Iris pigment epithelial cell (primary cell): ENCODE results near the gene BIVM.

ENCODE experiments used
- DNase-seq: peaks from one replicate; pipeline ENCODE4 v3.0.0-alpha.2; 2011; ENCODE audit warnings: low read depth

Gene BIVM

DNA sequence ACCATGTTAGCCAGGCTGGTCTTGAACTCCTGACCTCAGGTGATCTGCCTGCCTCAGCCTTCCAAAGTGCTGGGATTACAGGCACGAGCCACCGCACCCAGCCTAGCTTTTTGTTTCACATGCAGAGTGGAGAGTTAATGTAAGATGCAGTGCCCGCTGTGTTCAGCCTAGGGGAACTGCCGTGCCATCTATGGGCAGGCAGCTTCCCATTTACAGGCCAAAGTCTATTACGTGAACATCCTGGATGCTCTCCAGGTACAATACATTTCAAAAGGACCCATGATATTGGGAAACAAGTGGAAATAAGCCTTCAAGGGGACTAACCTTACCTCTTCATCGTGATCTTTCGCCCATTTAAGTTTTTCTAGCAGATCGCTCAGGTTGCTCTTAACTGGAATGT, 10.2 kb upstream of the BIVM start:
- DNase-seq: no peak

DNA sequence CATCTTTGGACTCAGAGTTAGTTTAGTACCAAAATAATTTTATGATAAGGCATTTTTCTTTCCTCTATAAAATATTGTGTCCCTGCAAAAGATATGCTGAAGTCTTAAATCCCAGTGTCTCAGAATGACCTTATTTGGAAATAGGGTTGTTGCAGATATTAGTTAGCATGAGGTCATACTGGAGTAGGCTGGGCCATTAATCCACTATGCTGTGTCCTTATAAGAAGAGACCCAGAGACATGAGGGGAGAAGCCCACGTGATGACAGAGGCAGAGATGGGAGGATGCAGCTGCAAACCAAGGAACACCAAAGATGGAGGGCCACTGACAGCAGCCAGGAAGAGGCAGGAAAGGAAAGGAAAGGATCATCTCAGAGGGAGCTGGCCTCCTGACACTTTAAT, 6.5 kb upstream of the BIVM start:
- DNase-seq: no peak

GRCh38 chr13:102793611-102794355, 5.1 kb upstream of the BIVM start:
- DNase-seq: no peak

DNA sequence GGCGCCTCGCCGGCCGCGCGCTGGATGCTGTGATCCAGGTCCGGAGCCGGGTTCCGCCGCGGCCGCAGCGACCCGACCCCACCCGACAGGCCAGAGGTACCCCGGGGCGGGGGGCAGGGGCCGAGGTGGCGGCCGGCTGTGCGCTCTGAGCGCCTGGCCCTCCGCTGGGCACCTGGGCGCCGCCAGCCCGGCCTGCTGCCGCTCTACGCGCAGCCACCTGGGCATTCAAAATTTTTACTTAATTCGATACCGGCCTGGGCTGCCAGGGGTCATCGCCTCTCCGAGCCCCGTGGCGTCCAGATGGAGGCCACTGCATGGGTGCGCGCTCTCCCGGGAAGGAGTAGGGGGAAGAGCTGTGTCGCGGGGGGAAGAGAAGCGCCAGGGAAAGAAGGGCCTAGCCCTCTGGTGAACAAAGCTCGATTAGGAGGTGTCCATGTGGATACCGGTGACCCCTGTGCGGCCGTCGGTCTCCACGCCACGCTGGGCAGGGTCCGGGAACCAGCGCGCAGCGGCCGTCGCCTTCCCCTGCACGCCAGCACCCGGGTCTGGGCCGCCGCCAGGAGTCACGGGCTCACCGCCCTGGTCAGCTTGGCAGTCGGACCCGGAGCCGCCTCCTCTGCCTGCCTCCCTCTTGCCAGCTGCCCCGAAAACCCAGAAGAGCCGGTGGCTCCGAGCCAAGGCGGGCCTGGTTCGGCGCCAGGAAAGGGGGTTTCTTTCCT, 666 bp downstream of the BIVM start:
- DNase-seq: peak; percentile 27

GRCh38 chr13:102800145-102801041, 1.5 kb downstream of the BIVM start:
- peak; percentile 83 for DNase-seq

DNA sequence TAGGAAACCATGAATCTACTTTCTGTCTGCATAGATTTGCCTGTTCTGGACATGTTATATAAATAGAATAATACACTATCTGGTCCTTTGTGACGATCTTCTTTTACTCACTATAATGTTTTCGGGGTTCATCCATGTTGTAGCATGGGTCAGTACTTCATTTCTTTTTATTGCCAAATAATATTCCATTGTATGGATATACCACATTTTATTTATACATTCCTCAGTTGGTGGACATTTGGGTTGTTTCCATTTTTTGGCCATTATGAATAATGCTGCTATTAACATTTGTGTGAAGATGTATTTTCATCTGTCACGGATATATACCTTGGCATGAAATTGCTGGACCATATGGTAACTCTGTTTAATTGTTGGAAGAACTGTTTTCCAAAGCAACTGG, 6.8 kb downstream of the BIVM start:
- DNase-seq: no peak

DNA sequence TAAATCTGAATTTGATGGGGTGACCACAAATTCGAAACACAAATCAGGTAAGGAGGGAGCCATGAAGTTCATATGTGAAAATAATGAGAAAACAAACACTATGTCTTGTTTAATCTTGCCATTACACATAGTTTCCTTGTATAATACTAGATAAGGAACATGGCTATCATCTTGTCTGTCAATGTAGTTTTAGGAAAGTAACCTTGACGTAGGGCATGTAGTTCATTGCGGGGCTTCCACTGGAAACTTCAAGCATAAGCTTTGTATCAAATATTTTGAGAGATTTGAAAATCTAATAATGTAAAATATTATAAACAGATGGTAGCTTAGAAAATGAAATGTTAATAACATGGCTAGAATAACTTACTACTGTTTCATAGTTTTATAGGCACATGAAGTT, 8.8 kb downstream of the BIVM start:
- DNase-seq: no peak

- peak; percentile 32 for DNase-seq
These were observed 13.8 kb downstream of the BIVM start for GRCh38 chr13:102812611-102813287.

GRCh38 chr13:102814025-102814607, 15.2 kb downstream of the BIVM start:
- DNase-seq: no peak

- DNase-seq: no peak
These were observed 15.9 kb downstream of the BIVM start for GRCh38 chr13:102814793-102815192.

DNA sequence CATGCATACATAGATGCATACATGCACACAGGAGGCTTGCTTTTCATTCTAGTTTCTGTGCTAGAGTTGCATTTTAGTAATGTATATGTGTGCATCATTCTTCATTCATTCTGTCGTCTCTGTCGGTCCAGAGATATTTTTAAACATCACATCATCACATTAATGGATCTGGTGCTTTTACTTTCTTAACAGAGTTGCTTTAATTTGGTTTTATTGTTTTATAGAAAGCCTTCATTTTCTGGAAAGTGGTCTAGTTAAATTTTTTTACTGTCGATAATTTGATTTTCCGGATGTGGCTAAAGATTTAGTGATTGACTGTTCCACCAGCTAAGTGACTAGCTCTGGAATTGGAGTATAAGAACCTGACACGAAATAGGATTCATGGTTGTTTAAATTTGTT, 16.9 kb downstream of the BIVM start:
- no peak for DNase-seq

DNA sequence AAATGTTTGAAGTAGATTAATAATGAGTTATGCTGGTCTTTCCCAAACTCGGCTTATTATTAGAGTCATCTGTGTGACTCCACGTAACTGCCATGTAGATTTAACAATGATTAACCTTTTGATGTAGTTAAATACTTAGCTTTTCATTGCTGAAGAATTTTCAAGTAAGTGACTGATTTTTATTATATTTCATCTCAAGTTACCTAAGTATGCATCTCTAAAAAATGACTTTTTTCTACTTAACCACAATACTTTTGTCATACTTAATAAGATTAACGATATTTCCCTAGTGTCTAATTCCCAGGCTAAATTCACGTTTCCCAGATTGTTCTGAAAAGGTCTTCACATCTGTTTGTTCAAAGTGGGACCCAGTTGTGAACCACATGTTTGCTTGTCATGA, 17.8 kb downstream of the BIVM start:
- no peak for DNase-seq

GRCh38 chr13:102817241-102817640, 18.3 kb downstream of the BIVM start:
- no peak for DNase-seq

GRCh38 chr13:102817907-102818306, 19.0 kb downstream of the BIVM start:
- peak; percentile 20 for DNase-seq

- no peak for DNase-seq
These were observed 26.5 kb downstream of the BIVM start for GRCh38 chr13:102825400-102825799.

DNA sequence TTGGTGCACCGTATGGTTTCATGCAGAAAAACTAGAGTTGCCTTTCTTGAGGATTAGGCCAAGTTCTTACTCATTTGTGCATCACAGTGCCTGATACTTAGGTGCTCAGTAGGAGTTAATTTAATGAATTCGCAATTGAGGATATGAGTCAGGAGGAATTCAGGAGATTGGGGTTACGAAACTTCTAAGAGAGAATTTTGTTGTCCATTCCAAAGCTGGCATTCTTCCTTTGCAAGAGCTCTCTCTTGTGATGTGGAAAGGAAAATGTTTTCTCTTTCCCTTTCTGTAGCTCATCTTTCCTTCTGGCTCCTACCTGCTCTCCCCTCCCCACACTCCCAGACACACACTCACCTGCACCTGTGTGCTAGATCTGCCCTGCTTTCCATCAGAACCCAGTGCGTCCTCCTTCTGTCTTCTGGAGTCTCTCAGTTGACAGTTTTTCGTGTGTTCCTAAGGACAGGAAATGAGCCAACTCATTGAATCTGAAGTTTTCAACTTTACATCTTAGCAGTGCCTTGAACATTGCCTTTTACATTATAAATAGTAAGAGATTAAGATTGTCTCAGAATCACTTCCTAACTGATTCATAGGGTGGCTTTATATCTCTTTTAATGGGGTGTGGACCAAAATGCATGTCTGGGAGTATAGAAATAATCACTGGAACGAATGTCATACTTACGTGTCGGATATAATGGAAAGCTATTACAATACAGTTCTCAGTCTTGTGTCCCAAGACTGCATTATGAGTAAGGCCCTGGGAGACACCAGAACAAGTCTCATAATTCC, 27.2 kb downstream of the BIVM start:
- peak; percentile 96 for DNase-seq

GRCh38 chr13:102830646-102831045, 31.7 kb downstream of the BIVM start:
- DNase-seq: peak; percentile 16

- DNase-seq: no peak
These were observed 37.6 kb downstream of the BIVM start for GRCh38 chr13:102836471-102836870.

- DNase-seq: peak; percentile 22
These were observed 39.4 kb downstream of the BIVM start for GRCh38 chr13:102838273-102838672.

- DNase-seq: peak; percentile 53
These were observed 40.1 kb downstream of the BIVM start for GRCh38 chr13:102838982-102839381.

GRCh38 chr13:102839462-102839861, 40.5 kb downstream of the BIVM start:
- peak; percentile 57 for DNase-seq
